GM21367 (cell line): ENCODE results near the gene SLC6A3.
"Not testable (repeated sequence)": the region's sequence is repeated elsewhere in the genome, so short reads cannot be mapped to it uniquely, and the experiment has no call there.

Source experiments
- ATAC-seq: cut with Tn5 transposase; IDR thresholded peaks from one replicate; pipeline ENCODE4 v1.9.1; 2021; ENCODE audit not compliant: unreplicated experiment

SLC6A3 gene

DNA sequence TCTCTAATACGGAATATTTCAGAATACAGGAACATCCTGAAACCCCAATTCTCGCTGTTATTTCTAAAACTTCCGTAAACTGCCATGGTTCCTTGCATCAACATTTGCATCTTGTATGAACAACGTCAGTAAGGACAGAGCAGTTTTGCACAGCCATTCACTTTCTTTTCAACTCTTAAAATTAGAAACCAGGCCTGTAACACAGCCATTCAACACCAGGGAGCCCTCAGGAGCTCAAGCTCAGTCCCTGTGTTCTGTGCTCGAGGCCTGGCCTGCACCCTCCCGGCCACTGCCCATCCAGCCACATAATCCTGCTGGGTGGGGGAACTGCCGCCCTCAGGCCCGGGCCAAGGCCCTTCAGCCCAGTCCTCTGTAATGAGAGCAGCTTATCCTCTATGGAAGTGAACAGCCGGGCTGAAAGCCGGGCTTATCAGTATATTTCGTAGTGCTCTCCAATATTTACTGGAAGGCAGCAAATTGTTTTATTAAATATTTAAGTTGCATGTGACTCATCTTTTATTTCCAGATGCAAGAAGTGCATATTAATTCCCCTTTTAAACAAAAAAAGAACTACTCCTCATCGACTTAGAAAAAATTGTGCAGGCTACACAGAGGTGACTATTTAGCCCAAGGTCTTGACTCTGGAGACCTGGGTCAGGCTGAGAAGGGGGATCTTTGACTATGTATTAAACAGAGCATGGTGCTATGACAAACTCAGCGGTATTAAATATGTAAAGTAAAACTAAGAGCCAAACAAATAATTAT is 33.2 kb upstream of the SLC6A3 start:
- ATAC-seq, result no peak

DNA sequence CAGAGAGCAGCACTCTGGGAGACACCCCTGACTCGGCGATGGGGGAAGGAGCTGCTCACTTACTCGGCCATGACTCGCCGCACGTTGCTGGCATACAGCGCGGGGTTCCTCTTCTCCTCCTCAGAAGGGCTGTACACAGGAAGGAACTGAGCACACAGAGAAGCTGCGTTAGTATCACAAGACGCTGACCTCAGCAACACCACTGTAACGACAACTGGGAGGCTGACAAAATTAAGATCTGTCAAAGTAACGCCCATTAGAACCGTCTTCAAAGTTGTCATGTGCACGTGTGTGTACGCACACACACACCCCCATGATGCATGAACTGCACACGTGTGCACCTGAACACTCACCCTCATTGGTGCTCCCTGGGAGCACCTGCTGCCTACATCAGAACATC is 32.1 kb upstream of the SLC6A3 start:
- ATAC-seq, result no peak

DNA sequence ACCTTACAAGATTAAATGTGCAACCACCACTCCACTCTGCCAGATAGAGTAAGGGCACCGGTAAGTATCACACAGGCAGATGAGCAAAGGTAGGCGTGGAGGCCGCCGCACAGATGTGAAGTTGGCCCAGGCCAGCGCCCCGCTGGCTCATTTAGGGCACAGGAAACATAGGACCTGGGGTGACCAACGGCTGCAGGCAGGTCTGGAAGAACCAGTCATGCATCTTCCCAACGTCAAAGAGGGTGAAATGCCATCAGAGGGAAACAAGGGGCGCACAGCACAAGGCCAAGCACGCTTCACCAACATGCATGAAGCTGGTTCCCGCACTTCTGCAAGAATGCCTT is 31.7 kb upstream of the SLC6A3 start:
- ATAC-seq, result no peak

DNA sequence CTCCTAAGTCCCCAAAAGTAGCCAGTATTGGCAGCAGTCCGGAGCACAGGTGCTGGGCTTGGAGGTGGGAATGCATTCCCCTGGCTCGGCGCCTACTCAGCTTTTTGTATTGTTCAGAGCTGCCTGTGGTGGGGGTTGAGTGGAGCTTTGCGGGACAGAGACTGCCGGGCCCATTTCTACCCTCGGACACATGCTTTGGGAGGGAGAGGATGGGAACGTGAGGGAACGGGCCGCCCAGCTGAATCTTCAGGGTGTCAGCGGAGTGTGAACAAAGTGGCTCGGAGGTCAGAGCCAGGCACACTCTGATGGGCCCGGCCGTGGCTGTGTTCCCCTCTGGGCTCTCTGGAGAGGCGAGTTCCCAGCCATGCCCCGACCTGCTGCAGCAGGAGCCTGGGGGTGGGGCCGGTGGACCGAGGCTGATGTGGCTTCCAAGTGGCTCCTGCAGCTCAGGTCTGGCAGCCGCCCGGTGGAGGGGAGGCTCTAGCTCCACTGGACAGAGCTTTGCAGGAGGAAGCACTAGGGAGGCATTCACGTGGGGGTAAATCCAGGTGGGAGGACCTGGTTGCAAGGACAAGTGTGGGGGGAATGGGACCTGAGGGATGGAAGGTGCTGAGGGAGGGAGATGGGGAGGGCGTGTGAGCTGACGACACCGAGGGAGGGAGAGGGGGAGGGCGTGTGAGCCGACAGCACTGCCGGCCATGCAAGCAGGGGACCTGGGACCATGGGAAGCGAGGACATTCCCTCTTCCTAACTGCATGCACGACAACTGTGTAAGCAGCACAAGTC is 31.1 kb upstream of the SLC6A3 start:
- ATAC-seq, result no peak

DNA sequence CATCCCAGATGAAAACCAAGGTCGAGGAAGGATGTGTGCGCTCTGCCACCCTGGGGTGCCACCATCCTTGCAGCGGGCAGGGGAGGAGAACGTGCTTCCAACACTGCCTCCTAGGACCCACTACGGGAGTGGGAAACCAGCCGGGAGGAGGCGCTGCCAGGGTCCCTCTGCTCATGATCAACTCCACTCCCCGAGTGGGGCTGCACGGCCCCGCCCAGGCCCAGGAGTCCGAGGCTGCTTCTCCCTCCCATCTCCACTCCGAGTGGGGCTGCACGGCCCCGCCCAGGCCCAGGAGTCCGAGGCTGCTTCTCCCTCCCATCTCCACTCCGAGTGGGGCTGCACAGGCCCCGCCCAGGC is 30.3 kb upstream of the SLC6A3 start:
- ATAC-seq, result not testable (repeated sequence)

DNA sequence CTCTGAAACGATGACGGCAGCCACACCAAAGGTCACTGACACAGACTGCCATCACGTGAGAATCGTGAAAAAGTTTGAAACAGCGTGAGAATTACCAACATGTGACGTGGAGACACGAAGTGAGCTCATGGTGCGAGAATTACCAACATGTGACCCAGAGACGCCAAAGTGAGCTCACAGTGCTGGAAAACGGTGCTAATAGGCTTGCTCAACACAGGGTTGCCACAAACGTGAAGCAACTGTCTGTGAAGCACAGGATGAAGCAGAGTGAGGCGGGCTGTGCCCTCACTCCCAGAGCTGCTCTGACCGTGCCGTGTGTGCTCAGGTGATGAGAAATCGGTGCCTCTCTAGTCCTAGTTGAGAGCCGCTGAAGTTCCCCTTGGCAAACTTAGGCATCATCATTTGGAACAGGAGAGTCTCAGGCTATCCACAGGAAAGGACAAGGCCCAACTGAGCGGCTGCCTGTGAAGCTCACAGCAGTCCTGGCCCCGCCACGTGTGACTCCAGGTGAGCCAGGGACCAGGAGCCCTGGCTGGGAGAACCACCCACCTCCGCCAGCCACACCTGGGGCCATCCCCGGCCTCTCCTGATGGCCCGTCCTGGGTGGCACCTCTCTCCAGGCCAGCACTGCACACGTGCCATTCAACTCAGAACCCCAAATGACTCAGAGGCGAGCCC is 29.8 kb upstream of the SLC6A3 start:
- ATAC-seq, result no peak

DNA sequence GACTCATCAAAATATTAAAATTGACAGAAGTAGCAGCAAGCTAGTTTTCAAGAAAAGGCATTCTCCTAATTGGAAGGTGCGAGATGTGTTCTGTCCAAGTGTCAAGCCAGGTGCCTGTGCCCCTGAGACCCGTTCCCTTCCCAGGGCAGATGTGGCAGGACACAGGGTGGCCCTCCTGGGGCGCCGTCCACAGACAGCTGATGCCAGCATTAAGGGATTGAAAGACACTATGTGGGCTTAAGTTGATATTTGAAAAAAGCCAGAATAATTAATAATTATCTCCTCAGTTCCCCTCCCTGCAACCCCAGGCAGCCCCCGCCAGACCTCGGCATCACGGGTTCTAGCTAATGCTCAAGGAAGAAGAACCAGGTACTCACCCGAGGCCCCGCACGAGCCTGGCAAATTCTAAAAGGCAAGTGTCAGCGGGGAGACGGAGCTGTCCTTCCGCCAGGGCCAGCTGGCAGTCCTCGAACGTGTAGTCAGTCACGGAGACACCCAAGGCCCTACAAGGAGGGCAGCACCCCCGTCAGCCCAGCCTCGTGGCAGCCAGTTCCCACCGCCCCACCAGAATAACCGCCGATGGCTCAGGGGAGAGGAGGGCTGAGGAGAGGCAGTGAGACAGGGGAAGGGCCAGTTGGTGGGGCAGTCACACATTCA is 29.1 kb upstream of the SLC6A3 start:
- no peak for ATAC-seq

DNA sequence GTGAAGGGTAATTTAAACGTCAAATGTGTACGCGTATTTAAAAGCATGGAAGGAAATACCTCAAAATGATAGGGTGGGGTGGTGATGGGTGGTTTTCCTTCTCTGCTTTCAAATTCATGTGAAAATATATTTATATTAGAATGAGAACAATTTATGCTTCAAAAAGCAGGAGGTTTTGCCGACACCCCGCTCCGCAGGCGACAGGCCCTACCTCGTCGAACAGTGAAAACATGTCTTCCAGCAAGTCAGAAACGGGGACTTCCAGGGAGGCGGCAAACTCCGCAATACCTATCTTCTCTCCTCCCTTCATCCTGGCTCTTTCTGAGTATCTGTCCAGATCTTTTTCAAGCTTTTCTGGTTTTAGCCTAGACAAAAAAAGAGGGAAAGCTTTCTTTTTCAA is 28.5 kb upstream of the SLC6A3 start:
- no peak for ATAC-seq

DNA sequence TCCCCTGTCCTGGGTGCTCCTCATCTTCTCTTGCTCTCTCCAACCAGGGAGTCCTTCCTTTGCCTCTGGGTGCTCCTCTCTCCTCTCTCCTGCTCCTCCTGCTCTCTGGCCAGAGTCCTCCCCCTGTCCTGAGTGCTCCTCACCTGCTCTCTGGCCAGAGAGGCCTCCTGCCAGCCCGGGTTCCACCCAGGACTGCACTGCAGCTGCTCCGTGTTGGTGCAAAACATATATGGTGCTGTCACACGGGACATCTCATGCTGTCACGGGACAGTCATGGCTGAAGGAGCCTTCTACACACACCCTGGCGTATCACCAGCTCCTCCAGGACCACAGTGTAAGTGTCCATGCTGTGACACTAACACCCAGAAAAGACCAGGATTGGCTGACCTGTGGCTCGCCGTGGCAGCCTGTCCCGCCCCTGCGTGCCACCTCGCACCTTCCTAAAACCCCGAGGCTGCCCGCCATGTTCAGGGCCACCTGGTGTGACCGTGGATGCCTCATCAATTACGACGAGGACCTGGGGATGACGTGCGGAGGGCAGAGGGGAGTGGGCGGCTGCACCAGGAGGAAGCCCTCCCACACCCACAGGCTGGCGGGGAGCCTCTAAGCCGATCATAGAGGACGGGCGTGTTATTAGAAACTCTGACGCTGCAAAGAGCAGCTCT is 27.9 kb upstream of the SLC6A3 start:
- ATAC-seq, result no peak

DNA sequence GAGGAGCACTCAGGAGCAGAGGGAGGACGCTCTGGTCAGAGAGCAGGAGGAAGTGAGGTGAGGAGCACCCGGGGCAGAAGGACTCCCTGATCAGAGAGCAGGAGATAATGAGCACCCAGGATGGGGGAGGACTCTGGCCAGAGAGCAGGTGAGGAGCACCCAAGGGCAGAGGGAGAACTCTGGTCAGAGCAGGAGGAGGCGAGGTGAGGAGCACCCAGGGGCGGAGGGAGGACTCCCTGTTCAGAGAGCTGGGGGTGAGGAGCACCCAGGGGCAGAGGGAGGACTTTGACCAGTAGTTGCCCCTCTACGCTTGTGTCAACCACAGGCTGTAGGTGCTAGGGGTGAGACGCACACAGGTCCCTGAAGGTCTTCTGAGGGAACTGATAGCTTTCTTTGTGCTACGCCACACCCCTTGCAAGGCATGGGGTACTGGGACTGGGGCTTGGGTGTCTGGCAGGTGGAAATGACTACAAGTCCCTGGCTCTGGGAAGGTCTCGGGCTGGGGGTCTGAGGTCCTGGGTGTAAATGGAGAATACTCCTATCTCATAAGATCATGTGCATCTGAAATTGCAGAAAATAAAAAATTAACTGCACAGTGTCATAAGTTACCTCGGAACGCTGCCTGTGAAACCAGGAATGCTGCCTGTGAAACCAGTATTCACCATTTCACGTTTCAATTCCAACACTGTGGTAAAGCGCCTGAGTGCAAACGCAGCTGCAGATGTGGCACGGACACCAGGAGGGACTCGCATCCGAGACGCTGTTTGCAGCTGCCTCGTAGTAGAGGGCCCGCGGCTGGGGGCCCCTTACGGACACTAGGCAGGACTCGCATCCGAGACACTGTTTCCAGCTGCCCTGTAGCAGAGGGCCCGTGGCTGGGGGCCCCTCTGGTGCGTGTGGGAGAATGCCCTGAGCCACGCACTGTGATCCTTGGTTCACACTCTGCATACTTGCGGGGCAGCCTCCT is 27.0 kb upstream of the SLC6A3 start:
- no peak for ATAC-seq

DNA sequence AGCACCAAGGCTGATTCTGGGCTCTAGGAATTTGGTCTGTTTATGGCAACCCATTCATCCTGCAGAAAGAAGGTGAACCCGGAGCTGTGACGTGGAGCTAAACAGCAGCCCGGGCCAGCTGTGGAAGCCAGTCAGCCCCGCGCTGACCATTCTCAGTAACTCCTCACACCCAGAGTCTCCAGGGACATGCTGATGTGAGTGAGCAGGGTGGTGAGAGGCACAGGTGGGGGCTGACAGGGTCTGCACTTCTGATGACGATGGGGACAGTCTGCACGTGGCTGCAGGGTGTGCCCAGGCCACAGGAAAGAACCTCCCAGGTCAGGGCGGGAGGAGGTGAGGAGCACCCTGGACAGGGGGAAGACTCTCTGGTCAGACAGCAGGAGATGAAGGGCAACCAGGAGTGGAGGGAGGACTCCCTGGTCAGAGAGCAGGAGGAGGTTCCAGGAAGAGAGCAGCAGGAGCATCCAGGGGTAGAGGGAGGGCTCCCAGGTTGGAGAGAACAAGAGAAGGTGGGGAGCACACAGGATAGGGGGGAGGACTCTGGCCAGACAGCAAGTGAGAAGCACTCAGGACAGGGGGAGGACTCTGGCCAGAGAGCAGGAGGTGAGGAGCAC is 26.1 kb upstream of the SLC6A3 start:
- ATAC-seq, result no peak

DNA sequence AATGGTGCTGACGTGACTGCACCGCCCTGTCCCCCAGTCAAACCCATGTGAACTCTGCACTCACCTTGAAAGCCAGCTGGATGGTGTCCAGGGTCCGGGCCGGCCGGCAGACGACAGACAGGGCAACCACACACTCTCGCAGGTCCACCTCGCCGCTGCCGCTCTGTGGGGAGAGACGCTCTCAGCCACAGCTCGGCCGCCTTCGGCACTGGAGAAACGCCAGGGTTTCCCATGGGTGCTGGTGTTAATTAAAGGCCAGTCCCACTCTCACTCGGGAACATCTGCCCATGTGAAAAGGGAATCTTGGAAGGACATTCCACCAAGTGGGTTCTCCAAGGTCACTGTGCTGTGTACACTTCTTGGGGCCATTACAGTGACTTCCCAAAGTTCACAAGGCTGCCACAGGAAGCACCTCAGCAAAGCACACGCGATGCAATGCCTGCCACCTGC is 25.5 kb upstream of the SLC6A3 start:
- no peak for ATAC-seq

DNA sequence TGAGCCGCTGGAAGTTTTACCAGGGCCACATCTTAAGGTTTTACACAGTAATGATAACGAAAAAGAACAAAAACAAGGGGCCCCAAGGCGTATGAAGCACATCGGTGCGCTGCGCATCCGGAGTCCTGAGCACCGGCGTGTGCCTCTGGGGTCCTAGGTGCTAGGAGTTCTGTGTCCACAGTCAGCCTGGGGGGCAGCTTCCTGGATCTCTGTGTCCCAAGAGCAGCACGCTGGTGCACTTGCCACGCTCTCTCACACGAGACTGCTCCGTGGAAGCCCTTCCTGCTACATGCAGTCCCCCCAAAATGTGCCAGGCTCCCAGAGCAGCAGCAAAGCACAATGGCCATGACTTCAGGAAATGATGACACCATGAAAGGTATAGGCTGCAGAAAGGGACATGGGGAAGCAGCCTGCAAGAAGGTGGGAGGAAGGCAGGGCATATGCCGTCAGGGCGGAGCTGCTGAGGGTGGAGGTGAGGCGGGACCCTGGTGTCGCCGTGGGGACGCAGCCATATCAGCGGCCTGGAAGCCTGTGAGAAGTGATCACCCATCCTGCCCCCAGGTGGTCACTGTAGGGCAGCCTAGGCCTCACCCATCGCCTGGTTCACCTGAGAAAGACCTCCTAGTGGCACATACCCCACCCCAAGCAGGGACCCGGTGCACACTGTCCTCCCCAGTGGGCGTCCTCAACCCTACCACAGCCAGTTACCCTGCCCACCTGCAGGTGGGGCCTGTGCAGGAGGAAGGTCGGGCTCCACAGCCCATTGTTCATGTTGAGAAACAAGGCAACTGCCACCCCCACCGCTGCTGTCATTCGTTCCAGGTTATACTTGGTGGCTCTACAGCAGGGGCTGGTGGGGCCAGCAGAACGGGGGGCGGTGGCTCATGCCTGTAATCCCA is 23.6 kb upstream of the SLC6A3 start:
- no peak for ATAC-seq

DNA sequence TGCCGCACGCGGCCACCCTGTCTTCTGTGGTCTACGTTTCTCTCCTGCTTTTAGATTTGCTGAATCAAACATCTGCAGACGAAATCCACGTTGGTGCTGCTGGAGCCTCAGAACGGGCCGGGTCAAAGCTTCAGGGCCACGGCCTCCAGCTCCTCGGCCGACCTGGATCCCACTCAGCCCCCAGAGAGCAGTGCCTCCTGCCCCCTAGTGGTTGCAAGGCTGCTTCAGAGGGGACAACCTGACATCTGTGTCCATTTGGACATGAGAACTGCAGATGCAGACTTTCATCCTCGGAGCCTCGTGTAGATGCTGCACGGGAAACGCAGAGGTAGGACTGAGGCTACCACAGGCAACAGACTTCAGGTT is 23.0 kb upstream of the SLC6A3 start:
- ATAC-seq, result no peak

DNA sequence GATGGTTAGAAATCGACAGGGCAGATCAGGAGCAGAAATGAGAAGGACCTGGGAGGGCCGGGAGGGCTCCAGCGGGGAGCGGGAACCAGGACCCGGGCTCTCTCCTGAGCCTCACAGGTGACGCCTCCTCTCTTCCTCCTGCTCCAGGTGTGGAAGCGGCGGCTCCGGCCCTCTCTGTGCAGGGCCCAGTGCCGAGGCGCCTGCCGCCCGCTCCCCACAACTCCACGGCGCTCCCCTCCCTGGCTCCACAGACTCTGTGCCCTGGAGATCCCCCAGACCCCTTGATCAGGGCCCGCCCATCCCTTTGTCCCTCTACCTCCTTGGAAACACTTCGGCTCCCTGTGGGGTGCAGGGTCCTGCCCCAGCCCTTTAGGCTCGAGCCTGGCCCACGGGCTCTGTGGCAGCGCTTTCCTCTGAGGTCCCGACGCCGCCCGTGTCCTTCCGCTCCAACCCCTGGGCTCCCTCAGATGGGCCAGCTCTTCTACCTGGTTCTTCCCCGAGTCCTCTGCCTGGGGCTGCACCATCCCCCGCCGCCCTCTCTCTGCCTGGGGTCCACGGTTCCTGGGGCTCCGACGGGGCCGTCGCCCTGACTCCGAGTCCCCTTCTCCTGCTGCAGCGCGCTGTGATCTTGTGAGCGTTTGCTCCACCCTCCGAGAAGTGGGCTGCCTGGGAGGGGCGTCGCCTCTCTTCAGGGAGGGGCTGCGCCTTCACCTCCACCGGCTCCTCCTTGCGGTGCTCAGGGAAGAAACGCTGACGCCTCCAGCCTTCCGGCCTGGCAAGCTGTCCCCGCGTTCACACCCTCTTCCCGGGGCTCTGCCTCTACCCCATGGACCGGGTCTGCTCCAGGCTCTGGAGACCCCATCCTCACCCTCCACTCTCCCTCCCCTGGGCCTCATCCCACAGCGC is 22.4 kb upstream of the SLC6A3 start:
- no peak for ATAC-seq

DNA sequence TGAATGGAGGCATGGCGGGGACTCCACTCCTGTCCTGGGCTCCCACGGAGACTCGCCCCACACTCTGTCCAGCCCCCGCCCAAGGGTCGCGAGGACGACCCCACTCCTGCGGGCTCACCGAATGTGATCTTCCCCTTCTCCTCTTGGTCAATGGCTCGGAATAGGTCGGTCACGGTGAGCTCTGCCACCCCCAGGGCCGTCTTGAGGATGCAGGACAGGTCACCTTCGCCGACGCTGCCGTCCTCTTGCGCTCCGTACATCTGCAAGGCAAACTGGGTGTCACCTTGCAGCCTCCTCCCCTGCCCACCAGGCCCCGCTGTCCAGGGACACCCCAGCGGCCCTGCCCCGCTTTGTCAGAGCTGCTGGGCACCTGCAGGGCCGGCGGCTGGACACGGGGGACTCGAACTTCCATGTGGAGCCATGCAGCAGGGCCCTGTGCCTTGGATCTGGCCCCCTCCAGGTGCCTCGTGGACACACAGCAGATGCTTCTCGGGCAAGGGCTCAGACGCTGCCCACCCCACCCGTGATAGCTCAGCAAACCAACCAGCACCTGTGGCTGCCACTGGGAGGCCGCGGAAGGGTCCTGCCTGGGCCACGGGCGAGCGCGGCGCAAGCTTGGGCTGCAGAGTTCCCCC is 21.5 kb upstream of the SLC6A3 start:
- ATAC-seq, result no peak

DNA sequence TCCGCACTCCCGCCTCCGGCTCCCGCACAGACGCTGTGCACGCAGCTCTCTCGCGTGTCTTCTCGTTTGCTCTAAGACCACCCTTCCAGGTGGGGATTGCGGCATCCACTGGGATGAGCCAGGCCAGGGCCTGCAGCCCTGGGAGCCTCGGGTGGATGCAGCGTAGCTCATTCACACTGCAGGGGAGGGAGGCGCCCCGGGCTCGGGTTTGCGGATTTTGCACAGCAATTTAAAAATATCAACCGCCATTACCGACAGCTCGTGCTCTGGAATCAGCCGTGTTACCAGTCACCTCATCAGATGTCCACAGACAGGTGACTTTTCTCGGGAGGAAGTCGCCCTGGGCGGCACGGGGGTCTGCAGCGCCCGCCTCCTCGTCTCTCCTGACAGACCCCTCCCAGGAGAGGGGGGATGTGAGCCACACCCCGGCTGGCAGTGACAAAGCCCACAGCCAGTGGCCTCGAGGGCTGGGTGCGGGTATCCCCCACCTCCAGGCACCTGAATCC is 20.8 kb upstream of the SLC6A3 start:
- ATAC-seq, result no peak
